HCT116 (cell line): ENCODE measurements around the gene CD320.

Experiments used
- CTCF ChIP-seq, 3 experiments: fragments of 200-600 bp in 1 of 3; sonication (generic) in 1 of 3; IDR thresholded peaks in 2 of 3; conservative IDR thresholded peaks in 1 of 3; 2 replicates each; pipeline ENCODE4 v1.5.1; 2012 to 2017; ENCODE audit warnings: low read depth in 2 of 3, low read length in 2 of 3, antibody characterized with exemption in 1 of 3, borderline replicate concordance in 1 of 3, control low read depth in 1 of 3, mild to moderate bottlenecking in 1 of 3, mixed read lengths in 1 of 3, mixed run types in 1 of 3, moderate library complexity in 1 of 3; ENCODE audit not compliant: insufficient read depth in 1 of 3
- POLR2AphosphoS5 ChIP-seq: IDR thresholded peaks from 2 replicates; pipeline ENCODE4 v1.6.1; 2011; ENCODE audit warnings: mild to moderate bottlenecking, low read depth, low read length, moderate library complexity
- ZNF274 ChIP-seq: fragments of 200-500 bp; sonication (Bioruptor generic); IDR thresholded peaks from 2 replicates; pipeline ENCODE4 v1.6.1; 2014; ENCODE audit warnings: mild to moderate bottlenecking, low read depth, low read length, inconsistent platforms

GRCh38 chr19:8302734-8303133, 5.4 kb downstream of the CD320 start:
- TF ChIP-seq POLR2AphosphoS5 (no peak), CTCF (IDR thresholded peaks at IDR 0.05 in 2 of 3, conservative IDR thresholded peaks at IDR 0.05 in 1 of 3; ENCODE audit: borderline replicate concordance in 1 of 3, insufficient read depth in 1 of 3, low read depth in 2 of 3, low read length in 2 of 3) (no peak), ZNF274 (no peak)
